Putamen (tissue), 1 donor: ENCODE data around the gene AGAP3.

Experiments used
- DNase-seq: peaks from one replicate; pipeline ENCODE4 v3.0.0-alpha.2; 2016; ENCODE audit warnings: low spot score

AGAP3 gene

GRCh38 chr7:151167197-151167961 is 81.1 kb downstream of the AGAP3 start, which contains the start of gene GBX1:
Gene GBX1, minus strand, starts transcription at chr7:151167694. Its CDS starts 146 bp downstream, at chr7:151167548.
- no peak for DNase-seq

- no peak for DNase-seq
These were observed 81.9 kb downstream of the AGAP3 start for GRCh38 chr7:151168003-151168786.

GRCh38 chr7:151168787-151169162 is 82.5 kb downstream of the AGAP3 start:
- no peak for DNase-seq

DNA sequence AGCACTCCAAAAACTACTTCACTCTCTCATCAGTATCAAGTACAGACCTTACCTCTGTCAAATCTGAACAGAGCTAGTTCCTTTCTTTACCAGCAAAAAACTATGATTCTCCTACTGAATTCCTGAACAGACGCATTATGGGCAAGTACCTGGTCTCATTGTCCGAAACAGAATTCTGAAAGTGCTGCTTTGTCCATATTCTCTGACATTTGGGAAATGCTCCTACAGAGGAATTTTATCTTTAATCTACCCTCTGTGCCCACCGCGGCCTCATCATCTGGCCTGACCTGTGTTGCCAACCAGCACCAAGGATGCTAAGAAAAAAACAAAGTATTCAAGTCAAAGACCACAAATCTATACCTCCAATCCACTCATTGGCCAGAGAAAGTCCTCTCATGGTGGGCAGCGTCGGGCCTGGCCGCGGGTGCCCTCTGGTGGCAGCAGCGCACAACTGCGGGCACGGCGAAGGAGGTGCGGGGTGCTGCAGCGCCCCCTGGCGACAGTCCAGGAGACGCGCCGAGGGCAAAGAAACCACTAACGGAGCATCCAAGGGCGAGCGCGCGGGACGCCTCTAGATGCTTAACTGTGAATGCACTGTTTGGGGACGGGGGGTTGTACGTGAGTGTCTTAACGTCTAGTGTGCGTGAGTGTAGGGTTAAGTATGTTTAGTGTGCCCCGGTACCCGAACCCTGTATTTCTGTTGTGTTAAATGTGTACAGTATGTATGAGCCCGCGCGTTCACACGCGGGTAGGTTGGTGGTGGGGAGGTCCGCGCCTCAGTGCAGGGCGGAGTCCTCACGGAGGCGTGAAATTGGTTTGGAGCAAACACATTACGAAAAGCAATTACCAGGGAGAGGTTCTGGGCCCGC is 86.2 kb downstream of the AGAP3 start:
- DNase-seq, result peak; percentile 74

DNA sequence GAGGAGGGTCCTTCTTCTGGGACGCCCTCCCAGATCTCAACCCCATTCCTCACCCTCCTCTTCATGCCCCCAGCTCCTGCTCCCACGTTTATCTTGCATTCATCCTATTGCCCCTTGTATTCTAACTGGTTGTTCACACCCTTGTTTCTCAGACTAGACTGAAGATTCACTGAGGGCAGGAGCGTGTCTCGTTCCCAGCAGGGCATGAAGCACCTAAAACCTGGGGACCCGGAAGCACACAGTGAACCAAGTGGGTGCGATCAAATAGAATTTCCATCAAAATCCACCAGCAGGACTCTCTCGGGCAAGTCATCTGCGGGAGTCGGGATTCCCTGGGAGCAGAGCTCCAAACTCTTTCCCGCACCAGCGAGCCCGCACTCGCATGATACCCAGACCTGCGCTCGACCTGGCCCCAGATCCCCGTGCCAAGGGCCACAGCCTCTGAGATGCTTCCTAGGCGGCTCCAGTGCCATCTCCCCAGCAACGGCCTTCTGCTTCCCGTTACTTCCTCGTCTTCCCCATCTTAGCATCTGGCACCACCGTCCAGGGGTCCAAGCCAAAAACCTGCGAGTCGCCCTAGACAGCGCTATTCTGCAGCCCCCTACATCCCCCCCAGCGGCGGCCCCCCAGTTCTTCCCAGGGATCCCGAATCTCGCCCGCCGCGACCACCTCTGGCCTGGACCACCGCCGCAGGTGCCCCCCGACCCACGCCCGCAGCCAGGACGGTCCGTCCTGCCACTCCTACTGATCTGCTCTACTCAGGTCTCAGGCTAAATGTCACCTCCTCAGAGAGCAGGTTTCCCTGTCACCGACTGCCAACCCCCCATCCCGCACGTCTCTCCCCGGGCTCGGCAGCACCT is 87.3 kb downstream of the AGAP3 start:
- DNase-seq, result no peak

DNA sequence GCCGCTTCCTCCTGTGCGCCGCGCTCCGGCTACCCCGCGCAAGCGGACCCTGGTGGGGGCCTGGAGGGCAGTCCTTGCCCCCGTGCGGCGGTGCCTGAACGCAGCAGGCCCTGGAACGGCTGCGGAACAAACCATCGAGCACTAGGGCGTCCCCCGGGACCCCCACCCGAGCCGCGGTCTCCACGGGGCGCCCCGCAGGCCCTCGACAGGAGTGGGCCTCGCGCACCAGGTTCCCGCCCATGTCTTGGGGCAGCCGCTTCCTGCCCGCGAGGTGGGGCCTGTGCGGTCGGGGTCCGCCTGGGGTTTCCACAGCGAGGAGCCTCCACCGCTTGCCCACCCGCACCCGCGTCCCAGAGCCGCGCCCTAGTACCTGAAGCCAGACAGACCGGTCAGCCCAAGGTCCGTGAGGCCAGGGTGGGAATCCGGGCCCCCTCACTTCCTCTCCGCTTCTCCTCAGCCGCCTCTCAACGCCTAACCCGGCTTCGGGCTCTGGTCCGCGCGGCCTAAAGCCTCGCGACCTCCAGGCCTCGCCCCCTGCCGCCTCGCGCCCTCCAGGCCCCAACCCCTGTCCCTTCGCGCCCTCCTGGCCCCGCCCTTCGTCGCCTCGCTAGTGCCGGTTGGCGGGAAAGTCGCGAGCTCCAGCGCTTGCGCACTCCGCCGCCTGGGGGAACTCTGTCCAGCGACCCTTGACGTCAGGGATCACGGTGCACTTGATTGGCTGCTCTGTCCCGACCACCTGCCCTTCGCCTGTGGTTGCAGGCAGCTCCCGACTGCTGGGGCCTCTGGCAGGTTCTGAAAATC is 88.2 kb downstream of the AGAP3 start:
- no peak for DNase-seq

DNA sequence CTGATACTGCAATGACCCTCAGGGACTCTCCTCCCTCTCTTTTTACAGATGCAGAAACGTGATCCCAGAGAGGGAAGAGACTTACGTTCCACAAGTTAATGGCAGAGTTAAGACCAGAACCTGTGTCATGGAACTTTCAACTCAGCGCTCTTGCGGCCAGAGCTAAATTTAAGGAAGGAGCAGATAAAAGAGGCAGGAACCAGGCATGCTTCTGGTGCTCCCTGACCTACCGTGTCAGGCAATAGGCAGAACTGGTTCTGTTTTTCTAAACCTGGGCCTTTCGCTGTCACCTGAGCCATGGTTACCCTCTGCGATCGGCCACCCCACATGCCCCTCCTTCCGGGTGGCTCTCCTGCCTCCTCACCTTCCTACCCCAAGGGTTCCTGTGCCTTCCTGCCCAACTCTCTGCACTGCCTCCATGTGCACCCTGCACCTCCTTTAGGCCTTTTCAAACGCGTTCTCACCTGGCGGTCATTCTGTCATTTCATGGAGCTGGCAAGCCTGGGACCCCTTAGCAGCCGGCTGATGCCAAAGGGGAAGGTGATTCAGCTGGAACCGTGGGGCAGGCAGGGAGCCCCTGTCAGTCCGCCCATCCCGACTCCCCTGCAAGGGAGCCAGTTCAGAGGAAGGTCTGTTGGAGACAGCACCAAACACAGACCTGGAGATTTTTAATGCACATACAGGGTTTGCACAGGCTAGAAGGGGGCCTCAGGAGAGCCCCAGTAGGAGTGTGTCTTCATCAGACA is 88.9 kb downstream of the AGAP3 start:
- DNase-seq, result no peak

DNA sequence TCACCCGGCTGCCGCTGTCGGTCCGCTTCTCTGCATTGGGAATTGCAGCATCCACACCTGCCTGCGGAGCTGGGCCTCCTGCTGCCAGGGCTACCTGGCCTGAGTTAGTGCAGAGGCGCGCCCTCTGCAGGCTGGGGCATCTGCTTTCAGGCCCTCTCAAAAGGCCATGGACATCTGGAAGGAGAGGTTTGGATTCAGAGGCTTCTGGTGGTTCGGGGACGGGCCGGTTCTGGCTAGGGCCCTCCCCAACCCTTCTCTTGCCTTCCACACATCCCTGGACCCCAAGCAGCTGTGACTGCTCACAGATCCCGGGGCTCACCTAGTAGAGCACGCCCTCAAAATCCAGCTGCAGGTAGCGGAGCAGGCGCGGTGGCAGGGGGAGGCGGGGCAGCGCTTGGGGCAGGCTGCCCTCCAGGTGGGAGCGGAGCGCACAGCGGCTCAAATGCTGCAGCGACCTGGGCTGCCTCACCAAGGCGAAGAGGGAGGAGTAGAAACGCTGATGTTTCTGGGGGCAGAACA is 89.6 kb downstream of the AGAP3 start:
- no peak for DNase-seq

DNA sequence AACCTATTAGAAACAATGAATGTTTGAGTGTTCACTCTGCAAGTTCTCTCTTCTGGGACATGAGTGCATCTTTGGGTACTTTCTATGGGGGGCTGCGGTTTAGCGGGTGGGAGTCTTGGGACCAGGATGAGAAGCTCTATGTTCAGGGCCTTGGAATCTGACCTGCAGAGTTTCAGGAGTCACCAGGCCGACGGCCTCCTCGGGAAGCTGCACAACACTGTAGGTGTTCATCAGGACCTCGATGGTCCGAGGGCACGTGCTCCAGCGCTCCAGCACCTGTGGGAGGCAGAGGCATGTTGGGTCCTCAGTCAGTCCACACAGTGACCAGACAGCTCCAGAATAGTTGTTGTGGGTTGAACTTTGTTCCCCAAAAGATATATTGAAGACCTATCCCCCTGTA is 90.1 kb downstream of the AGAP3 start:
- no peak for DNase-seq

DNA sequence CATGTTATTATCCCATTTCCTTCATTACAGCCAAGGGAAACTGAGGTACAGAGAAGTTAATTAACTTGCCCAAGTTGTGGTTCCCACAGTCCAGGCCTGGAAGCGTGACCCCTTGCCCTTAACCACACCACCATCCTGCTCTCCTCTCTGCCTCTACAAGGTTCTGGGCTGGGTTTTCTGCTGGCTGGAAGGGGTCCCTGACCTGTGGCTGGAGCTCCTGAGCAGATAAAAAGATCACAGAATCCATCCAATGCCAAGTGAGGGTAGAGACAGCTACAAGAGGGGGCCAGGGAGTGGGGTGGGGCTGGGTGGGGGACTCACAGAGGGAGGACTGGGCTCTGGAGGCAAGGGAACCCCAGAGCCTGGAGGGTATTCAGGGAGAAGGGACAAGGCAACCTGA is 91.0 kb downstream of the AGAP3 start:
- no peak for DNase-seq

GRCh38 chr7:151178236-151178635 is 92.0 kb downstream of the AGAP3 start:
- DNase-seq, result no peak

GRCh38 chr7:151178831-151179230 is 92.6 kb downstream of the AGAP3 start:
- no peak for DNase-seq

DNA sequence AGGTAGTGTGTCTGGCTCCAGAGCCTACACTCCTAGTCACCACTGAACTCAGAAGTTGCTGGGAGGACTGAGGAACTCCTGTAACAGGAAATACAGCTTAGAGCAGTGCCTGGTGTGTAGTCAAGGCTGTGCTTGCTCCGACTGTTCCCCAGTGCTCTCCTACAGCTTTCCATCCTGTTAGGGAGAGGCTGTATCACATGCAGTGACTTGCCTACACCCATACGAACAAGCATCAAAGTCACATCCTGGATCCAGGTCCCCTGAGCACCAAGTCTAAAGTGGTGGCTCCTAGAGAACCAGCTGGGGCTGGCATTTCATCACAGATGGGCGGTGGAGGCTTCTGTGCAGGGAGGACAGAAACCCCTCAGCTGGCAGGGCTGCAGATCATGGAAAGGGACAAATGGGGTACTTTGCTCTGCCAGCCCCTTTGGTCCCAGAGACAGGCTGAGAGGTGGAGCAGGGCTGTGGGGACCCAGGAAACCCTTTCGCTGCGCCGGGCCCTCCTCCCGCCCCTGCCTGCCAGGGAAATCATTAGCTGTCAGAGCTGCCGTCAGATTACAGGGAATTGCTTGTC is 93.1 kb downstream of the AGAP3 start:
- DNase-seq, result no peak

DNA sequence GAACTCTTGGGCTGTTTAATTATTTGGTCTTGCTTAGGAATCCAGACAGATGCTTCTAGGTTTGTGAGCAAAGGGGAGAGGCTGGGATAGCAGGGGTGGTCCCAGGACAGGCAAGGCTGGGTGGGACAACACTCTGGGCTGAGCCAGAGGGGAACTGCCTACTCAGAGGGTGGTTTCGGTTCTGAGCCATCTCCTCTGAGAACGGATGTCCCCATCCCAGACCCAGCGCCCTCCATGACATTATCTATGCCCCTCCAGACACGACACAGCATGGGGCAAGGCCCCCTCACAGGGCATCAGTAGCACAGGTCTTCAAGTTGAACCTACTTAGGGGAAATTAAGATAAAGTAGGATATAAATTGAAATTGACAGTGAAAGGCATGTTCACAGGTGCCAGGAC is 93.7 kb downstream of the AGAP3 start:
- DNase-seq, result no peak

DNA sequence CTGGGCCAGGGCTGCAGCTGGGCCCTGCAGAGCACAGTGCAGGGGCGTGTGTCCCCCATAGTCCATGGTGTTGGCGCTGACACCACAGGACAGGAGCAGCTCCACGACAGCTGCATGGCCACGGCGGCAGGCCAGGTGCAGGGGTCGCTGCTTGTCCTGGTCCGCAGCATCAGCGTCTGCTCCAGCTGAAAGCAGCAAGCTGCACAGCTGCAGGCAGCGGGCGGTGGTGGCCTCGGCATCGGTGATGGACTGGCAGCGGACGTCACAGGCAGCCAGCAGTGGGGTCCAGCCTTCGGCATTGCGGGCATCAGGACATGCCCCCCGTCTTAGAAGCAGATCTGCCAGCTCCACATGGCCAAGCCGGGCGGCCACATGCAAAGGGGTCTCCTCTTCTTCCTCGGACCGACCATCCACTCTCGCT is 94.7 kb downstream of the AGAP3 start:
- DNase-seq, result no peak

DNA sequence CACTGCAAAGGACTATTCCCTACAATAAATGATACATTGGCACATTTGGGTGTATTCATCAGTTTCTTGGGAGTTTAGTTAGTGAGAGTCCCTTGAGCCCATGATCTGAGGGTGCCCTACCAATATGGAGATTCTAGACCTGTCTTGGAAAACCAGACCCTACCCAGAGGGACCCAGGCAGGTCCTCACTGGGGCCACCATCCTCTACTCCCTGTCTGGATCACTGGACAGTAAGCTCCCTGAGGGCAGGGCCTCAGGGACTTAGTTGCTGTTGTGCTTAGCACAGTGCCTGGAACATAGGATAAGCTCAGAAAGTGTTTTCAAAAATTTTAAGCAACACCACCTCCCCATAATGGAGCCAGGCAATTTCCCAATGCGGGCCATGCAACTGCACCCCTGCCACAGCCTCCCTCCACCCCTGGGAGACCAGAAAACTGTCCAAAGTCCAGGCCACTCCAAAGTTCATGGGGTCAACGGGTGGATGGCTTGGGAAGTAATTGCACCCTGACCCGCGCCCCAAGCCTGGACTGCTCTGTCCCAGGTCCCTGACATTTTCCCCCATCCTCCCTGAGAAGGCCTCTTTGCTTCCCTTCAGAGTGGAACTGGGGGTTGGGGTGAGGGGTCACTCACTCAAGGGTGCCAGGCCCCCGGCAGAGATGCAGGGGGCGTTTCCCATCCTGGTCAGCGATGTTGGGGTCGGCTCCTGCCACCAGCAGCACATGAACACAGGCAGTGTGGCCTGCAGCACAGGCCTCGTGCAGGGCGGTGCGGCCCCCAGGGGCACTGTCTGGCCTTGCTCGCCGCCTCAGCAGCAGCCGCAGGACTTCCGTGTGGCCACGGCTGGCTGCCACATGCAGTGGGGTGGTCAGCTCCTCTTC is 99.7 kb downstream of the AGAP3 start:
- DNase-seq, result no peak

GRCh38 chr7:151186640-151187408 is 100.5 kb downstream of the AGAP3 start, which contains the start of gene ASB10:
Gene ASB10, minus strand, starts transcription at chr7:151187250. Its CDS starts 120 bp downstream, at chr7:151187130.
- no peak for DNase-seq
